HEK293 (cell line): ENCODE results near the gene CNNM1.
A peak's percentile ranks its signal among the peaks of the same experiment; 100 is the strongest.

Experiments
- GFI1B ChIP-seq: fragments of 450-650 bp; formaldehyde crosslinking; IDR thresholded peaks from 2 replicates; pipeline ENCODE4 v1.5.1; 2016; ENCODE audit warnings: missing biosample characterization, missing genetic modification characterization
- KLF8 ChIP-seq: fragments of 450-650 bp; formaldehyde crosslinking; IDR thresholded peaks from 2 replicates; pipeline ENCODE4 v1.5.1; 2016; ENCODE audit warnings: missing biosample characterization, missing genetic modification characterization
- PRDM10 ChIP-seq: fragments of 450-650 bp; formaldehyde crosslinking; IDR thresholded peaks from 2 replicates; pipeline ENCODE4 v1.5.1; 2016; ENCODE audit warnings: missing biosample characterization, missing genetic modification characterization
- ZFP37 ChIP-seq: fragments of 450-650 bp; formaldehyde crosslinking; IDR thresholded peaks from 2 replicates; pipeline ENCODE4 v1.5.1; 2016; ENCODE audit warnings: missing biosample characterization, missing genetic modification characterization
- ZNF140 ChIP-seq: fragments of 450-650 bp; formaldehyde crosslinking; IDR thresholded peaks from 2 replicates; pipeline ENCODE4 v1.5.1; 2016; ENCODE audit warnings: missing biosample characterization, missing genetic modification characterization
- ZNF175 ChIP-seq: fragments of 450-650 bp; formaldehyde crosslinking; IDR thresholded peaks from 2 replicates; pipeline ENCODE4 v1.5.1; 2016; ENCODE audit warnings: missing biosample characterization, missing genetic modification characterization
- ZNF19 ChIP-seq: fragments of 450-650 bp; formaldehyde crosslinking; IDR thresholded peaks from 2 replicates; pipeline ENCODE4; 2016; ENCODE audit warnings: missing biosample characterization, missing genetic modification characterization, low read depth
- ZNF2 ChIP-seq: fragments of 450-650 bp; formaldehyde crosslinking; IDR thresholded peaks from 2 replicates; pipeline ENCODE4 v1.5.1; 2016; ENCODE audit warnings: missing biosample characterization, missing genetic modification characterization
- ZNF221 ChIP-seq: fragments of 450-650 bp; formaldehyde crosslinking; IDR thresholded peaks from 2 replicates; pipeline ENCODE4 v1.5.1; 2017; ENCODE audit warnings: missing biosample characterization, missing genetic modification characterization, borderline replicate concordance
- ZNF223 ChIP-seq: fragments of 450-650 bp; formaldehyde crosslinking; IDR thresholded peaks from 2 replicates; pipeline ENCODE4 v1.5.1; 2016; ENCODE audit warnings: missing biosample characterization, missing genetic modification characterization
- ZNF366 ChIP-seq: fragments of 450-650 bp; formaldehyde crosslinking; conservative IDR thresholded peaks from 2 replicates; pipeline ENCODE4 v1.5.1; 2016; ENCODE audit warnings: missing biosample characterization, missing genetic modification characterization
- ZNF37A ChIP-seq: fragments of 450-650 bp; IDR thresholded peaks from 2 replicates; pipeline ENCODE4 v1.5.1; 2018; ENCODE audit warnings: missing biosample characterization, missing genetic modification characterization
- ZNF423 ChIP-seq: fragments of 450-650 bp; formaldehyde crosslinking; IDR thresholded peaks from 2 replicates; pipeline ENCODE4 v1.5.1; 2016; ENCODE audit warnings: missing biosample characterization, missing genetic modification characterization
- ZNF571 ChIP-seq: fragments of 450-650 bp; formaldehyde crosslinking; IDR thresholded peaks from 2 replicates; pipeline ENCODE4 v1.5.0; 2017; ENCODE audit warnings: missing biosample characterization, missing genetic modification characterization
- ZNF623 ChIP-seq: fragments of 450-650 bp; formaldehyde crosslinking; IDR thresholded peaks from 2 replicates; pipeline ENCODE4 v1.5.1; 2016; ENCODE audit warnings: missing biosample characterization, missing genetic modification characterization
- ZNF785 ChIP-seq: fragments of 450-650 bp; formaldehyde crosslinking; IDR thresholded peaks from 2 replicates; pipeline ENCODE4 v1.5.1; 2016; ENCODE audit warnings: missing biosample characterization, missing genetic modification characterization
- TF ChIP-seq, protein P1 (sequence below): fragments of 450-650 bp; formaldehyde crosslinking; IDR thresholded peaks from 2 replicates; pipeline ENCODE4 v1.5.1; 2016; ENCODE audit warnings: missing biosample characterization, missing genetic modification characterization
- TF ChIP-seq, protein P2 (sequence below): fragments of 450-650 bp; formaldehyde crosslinking; conservative IDR thresholded peaks from 2 replicates; pipeline ENCODE4 v1.5.1; 2016; ENCODE audit warnings: low read depth, missing biosample characterization, missing genetic modification characterization
- TF ChIP-seq, protein P3 (sequence below): fragments of 450-650 bp; formaldehyde crosslinking; IDR thresholded peaks from 2 replicates; pipeline ENCODE4 v1.5.1; 2016; ENCODE audit warnings: missing biosample characterization, missing genetic modification characterization, borderline replicate concordance
- TF ChIP-seq, protein P4 (sequence below): fragments of 450-650 bp; formaldehyde crosslinking; IDR thresholded peaks from 2 replicates; pipeline ENCODE4 v1.5.1; 2016; ENCODE audit warnings: missing biosample characterization, missing genetic modification characterization
- TF ChIP-seq, protein P5 (sequence below): fragments of 450-650 bp; formaldehyde crosslinking; IDR thresholded peaks from 2 replicates; pipeline ENCODE4 v1.5.1; 2016; ENCODE audit warnings: missing biosample characterization, missing genetic modification characterization

CNNM1 gene

DNA sequence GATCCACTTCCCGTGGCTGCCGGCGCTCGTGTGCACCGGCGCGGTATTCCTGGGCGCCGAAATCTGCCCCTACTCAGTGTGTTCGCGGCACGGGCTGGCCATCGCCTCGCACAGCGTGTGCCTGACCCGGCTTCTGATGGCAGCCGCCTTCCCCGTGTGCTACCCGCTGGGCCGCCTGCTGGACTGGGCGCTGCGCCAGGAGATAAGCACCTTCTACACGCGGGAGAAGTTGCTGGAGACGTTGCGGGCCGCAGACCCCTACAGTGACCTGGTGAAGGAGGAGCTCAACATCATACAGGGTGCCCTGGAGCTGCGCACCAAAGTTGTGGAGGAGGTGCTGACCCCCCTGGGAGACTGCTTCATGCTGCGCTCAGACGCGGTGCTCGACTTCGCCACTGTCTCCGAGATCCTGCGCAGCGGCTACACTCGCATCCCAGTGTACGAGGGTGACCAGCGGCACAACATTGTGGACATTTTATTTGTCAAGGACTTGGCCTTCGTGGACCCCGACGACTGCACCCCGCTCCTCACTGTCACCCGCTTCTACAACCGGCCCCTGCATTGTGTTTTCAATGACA is 1.3 kb downstream of the CNNM1 start (continued):
- TF ChIP-seq GFI1B (tag by site-specific recombination), result no peak
- peak; percentile 98 for TF ChIP-seq ZNF423 (tag by site-specific recombination)
- TF ChIP-seq, protein P1, sequence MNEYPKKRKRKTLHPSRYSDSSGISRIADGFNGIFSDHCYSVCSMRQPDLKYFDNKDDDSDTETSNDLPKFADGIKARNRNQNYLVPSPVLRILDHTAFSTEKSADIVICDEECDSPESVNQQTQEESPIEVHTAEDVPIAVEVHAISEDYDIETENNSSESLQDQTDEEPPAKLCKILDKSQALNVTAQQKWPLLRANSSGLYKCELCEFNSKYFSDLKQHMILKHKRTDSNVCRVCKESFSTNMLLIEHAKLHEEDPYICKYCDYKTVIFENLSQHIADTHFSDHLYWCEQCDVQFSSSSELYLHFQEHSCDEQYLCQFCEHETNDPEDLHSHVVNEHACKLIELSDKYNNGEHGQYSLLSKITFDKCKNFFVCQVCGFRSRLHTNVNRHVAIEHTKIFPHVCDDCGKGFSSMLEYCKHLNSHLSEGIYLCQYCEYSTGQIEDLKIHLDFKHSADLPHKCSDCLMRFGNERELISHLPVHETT, result no peak
- TF ChIP-seq ZNF223 (tag by site-specific recombination), result no peak
- no peak for TF ChIP-seq ZNF623
- TF ChIP-seq ZNF19 (tag by site-specific recombination), result no peak
- TF ChIP-seq ZNF2, result 0 out of 2 replicates have a peak, but pooled peaks have one; percentile 51
- no peak for TF ChIP-seq ZNF785
- TF ChIP-seq, protein P2, sequence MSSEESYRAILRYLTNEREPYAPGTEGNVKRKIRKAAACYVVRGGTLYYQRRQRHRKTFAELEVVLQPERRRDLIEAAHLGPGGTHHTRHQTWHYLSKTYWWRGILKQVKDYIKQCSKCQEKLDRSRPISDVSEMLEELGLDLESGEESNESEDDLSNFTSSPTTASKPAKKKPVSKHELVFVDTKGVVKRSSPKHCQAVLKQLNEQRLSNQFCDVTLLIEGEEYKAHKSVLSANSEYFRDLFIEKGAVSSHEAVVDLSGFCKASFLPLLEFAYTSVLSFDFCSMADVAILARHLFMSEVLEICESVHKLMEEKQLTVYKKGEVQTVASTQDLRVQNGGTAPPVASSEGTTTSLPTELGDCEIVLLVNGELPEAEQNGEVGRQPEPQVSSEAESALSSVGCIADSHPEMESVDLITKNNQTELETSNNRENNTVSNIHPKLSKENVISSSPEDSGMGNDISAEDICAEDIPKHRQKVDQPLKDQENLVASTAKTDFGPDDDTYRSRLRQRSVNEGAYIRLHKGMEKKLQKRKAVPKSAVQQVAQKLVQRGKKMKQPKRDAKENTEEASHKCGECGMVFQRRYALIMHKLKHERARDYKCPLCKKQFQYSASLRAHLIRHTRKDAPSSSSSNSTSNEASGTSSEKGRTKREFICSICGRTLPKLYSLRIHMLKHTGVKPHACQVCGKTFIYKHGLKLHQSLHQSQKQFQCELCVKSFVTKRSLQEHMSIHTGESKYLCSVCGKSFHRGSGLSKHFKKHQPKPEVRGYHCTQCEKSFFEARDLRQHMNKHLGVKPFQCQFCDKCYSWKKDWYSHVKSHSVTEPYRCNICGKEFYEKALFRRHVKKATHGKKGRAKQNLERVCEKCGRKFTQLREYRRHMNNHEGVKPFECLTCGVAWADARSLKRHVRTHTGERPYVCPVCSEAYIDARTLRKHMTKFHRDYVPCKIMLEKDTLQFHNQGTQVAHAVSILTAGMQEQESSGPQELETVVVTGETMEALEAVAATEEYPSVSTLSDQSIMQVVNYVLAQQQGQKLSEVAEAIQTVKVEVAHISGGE, result no peak; the same call in 1 of the 2 replicates
- TF ChIP-seq, protein P3, sequence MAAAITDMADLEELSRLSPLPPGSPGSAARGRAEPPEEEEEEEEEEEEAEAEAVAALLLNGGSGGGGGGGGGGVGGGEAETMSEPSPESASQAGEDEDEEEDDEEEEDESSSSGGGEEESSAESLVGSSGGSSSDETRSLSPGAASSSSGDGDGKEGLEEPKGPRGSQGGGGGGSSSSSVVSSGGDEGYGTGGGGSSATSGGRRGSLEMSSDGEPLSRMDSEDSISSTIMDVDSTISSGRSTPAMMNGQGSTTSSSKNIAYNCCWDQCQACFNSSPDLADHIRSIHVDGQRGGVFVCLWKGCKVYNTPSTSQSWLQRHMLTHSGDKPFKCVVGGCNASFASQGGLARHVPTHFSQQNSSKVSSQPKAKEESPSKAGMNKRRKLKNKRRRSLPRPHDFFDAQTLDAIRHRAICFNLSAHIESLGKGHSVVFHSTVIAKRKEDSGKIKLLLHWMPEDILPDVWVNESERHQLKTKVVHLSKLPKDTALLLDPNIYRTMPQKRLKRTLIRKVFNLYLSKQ (tag by site-specific recombination), result no peak
- TF ChIP-seq KLF8 (tag by site-specific recombination), result no peak
- no peak for TF ChIP-seq ZNF366
- TF ChIP-seq, protein P4, sequence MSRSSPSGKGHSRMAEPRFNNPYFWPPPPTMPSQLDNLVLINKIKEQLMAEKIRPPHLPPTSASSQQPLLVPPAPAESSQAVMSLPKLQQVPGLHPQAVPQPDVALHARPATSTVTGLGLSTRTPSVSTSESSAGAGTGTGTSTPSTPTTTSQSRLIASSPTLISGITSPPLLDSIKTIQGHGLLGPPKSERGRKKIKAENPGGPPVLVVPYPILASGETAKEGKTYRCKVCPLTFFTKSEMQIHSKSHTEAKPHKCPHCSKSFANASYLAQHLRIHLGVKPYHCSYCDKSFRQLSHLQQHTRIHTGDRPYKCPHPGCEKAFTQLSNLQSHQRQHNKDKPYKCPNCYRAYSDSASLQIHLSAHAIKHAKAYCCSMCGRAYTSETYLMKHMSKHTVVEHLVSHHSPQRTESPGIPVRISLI, result no peak
- no peak for TF ChIP-seq ZNF221 (tag by site-specific recombination)
- no peak for TF ChIP-seq ZNF140
- TF ChIP-seq ZNF571 (tag by site-specific recombination), result no peak
- no peak for TF ChIP-seq ZNF37A
- TF ChIP-seq, protein P5, sequence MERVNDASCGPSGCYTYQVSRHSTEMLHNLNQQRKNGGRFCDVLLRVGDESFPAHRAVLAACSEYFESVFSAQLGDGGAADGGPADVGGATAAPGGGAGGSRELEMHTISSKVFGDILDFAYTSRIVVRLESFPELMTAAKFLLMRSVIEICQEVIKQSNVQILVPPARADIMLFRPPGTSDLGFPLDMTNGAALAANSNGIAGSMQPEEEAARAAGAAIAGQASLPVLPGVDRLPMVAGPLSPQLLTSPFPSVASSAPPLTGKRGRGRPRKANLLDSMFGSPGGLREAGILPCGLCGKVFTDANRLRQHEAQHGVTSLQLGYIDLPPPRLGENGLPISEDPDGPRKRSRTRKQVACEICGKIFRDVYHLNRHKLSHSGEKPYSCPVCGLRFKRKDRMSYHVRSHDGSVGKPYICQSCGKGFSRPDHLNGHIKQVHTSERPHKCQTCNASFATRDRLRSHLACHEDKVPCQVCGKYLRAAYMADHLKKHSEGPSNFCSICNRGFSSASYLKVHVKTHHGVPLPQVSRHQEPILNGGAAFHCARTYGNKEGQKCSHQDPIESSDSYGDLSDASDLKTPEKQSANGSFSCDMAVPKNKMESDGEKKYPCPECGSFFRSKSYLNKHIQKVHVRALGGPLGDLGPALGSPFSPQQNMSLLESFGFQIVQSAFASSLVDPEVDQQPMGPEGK (tag by site-specific recombination), result 0 out of 2 replicates have a peak, but pooled peaks have one; percentile 29
- TF ChIP-seq ZNF175 (tag by site-specific recombination), result no peak
- no peak for TF ChIP-seq PRDM10
- TF ChIP-seq ZFP37, result no peak
- TF ChIP-seq, all 188 proteins: peak for 24
